HFFc6 (cell line): ENCODE results near the gene HCN4. TPM values are rescaled to one million over a fixed set of nuclear protein-coding genes. Genes with fewer than 3 reads are reported as not detected.

Experiments
- DNase-seq: peaks from one replicate; pipeline ENCODE4 v3.0.0-alpha.2; 2018
- H3K27ac Mint-ChIP-seq: 2 replicates; pipeline ENCODE4 v1.8.0; 2020; ENCODE audit warnings: mild to moderate bottlenecking, mixed read lengths
- H3K27me3 Mint-ChIP-seq: 2 replicates; pipeline ENCODE4 v1.8.0; 2021; ENCODE audit warnings: mild to moderate bottlenecking, moderate library complexity, mixed read lengths; ENCODE audit not compliant: insufficient read depth
- H3K36me3 Mint-ChIP-seq: 2 replicates; pipeline ENCODE4 v1.8.0; 2021; ENCODE audit warnings: low read depth, mixed read lengths
- H3K4me1 Mint-ChIP-seq: 2 replicates; pipeline ENCODE4 v1.8.0; 2020; ENCODE audit warnings: low read depth, mixed read lengths
- H3K4me3 Mint-ChIP-seq: 2 replicates; pipeline ENCODE4 v1.8.0; 2020; ENCODE audit warnings: mild to moderate bottlenecking, moderate library complexity, mixed read lengths
- H3K9me3 Mint-ChIP-seq: 2 replicates; pipeline ENCODE4 v1.8.0; 2020; ENCODE audit warnings: mild to moderate bottlenecking, mixed read lengths
- CTCF ChIP-seq: fragments of 200-600 bp; sonication (generic); IDR thresholded peaks from 2 replicates; pipeline ENCODE4 v1.5.0; 2021; ENCODE audit warnings: antibody characterized with exemption, mild to moderate bottlenecking
- total RNA-seq, 6 experiments: library from RNA; stranded (reverse); fragmentation: NEBNext Ultra II Directional; extraction: Animal tissue kit (Norgen Biotek cat#: 25700); gene quantifications; 2 replicates in 1 of 6; 3 replicates in 5 of 6; pipeline ENCODE4 v1.2.3, GENCODE V29; 2021

Gene HCN4
- total RNA-seq, 6 experiments from 2014 or later: not detected

- H3K4me3 Mint-ChIP-seq: no peak overlapping the region
- H3K9me3 Mint-ChIP-seq: no peaks in the 10 kb centered on the region
- H3K36me3 Mint-ChIP-seq: no peaks in the 10 kb centered on the region
- no peak overlapping the region for H3K27ac Mint-ChIP-seq
- no peak for DNase-seq
- H3K4me1 Mint-ChIP-seq: no peaks in the 10 kb centered on the region; the same call in 1 of the 2 replicates
- peaks cover 7% of the 10 kb centered on the region for H3K27me3 Mint-ChIP-seq
- TF ChIP-seq CTCF: no peak
These were observed 70.1 kb downstream of the HCN4 start for GRCh38 chr15:73298522-73299245.

- Mint-ChIP-seq H3K9me3 (no peaks in the 10 kb centered on the region), H3K27me3 (peaks cover 8% of the 10 kb centered on the region), H3K36me3 (no peaks in the 10 kb centered on the region), H3K4me1 (no peaks in the 10 kb centered on the region; the same call in 1 of the 2 replicates), H3K4me3 (no peak overlapping the region), H3K27ac (no peak overlapping the region)
- no peak for TF ChIP-seq CTCF
- DNase-seq: no peak
These were observed 72.0 kb downstream of the HCN4 start for GRCh38 chr15:73296609-73297353.

- Mint-ChIP-seq H3K27me3 (peaks cover 8% of the 10 kb centered on the region), H3K27ac (no peak overlapping the region), H3K9me3 (no peaks in the 10 kb centered on the region), H3K4me3 (no peak overlapping the region), H3K4me1 (no peaks in the 10 kb centered on the region; the same call in 1 of the 2 replicates), H3K36me3 (no peaks in the 10 kb centered on the region)
- no peak for TF ChIP-seq CTCF
- DNase-seq: no peak
These were observed 73.0 kb downstream of the HCN4 start for GRCh38 chr15:73295630-73296286.

GRCh38 chr15:73293773-73294172 is 75.0 kb downstream of the HCN4 start:
- DNase-seq: no peak
- H3K27me3 Mint-ChIP-seq: peaks cover 4% of the 10 kb centered on the region; the same call in 1 of the 2 replicates
- H3K9me3 Mint-ChIP-seq: no peaks in the 10 kb centered on the region
- H3K36me3 Mint-ChIP-seq: no peaks in the 10 kb centered on the region
- no peak overlapping the region for H3K4me3 Mint-ChIP-seq
- no peak for TF ChIP-seq CTCF
- no peaks in the 10 kb centered on the region for H3K4me1 Mint-ChIP-seq
- H3K27ac Mint-ChIP-seq: no peak overlapping the region

GRCh38 chr15:73291441-73291840 is 77.3 kb downstream of the HCN4 start:
- Mint-ChIP-seq H3K9me3 (no peaks in the 10 kb centered on the region), H3K27me3 (peaks cover 2% of the 10 kb centered on the region; the same call in 1 of the 2 replicates), H3K27ac (no peak overlapping the region), H3K4me1 (no peaks in the 10 kb centered on the region), H3K4me3 (no peak overlapping the region), H3K36me3 (no peaks in the 10 kb centered on the region)
- TF ChIP-seq CTCF: no peak
- DNase-seq: no peak
